Mucosa of descending colon (tissue), 3 donors: ENCODE results near the gene DNASE1. TPM values are rescaled to one million over a fixed set of nuclear protein-coding genes. Genes with fewer than 3 reads are reported as not detected.
A peak's percentile ranks its signal among the peaks of the same experiment; 100 is the strongest.
"Not testable (repeated sequence)": the region's sequence is repeated elsewhere in the genome, so short reads cannot be mapped to it uniquely, and the experiment has no call there.

ENCODE experiments used
- ATAC-seq: fragments of 200-7000 bp; cut with Tn5 transposase; one replicate; pipeline ENCODE4 v1.9.1; 2020; ENCODE audit warnings: mild to moderate bottlenecking, moderate library complexity
- DNase-seq, 3 donors: peaks; one replicate each; pipeline ENCODE4 v3.0.0-alpha.2; 2020
- H3K36me3 ChIP-seq: fragments of 200-600 bp; one replicate; pipeline ENCODE4 v1.8.0; 2021; ENCODE audit warnings: low read depth, mild to moderate bottlenecking
- H3K4me1 ChIP-seq: fragments of 200-600 bp; one replicate; pipeline ENCODE4 v1.8.0; 2021; ENCODE audit warnings: low read depth, mild to moderate bottlenecking
- H3K4me3 ChIP-seq: fragments of 200-600 bp; one replicate; pipeline ENCODE4 v1.8.0; 2021; ENCODE audit warnings: mild to moderate bottlenecking
- H3K9me3 ChIP-seq: fragments of 200-600 bp; one replicate; pipeline ENCODE4 v1.8.0; 2021; ENCODE audit warnings: mild to moderate bottlenecking
- intact Hi-C, 2 donors: fragments of 100-400 bp; cut with DNase I in 1 of 2; cut with micrococcal nuclease in 1 of 2; formaldehyde crosslinking; loops; one replicate each; pipeline versions ENCODE4 v1.11.0 to v1.11.1; 2022; cut with DNase I, micrococcal nuclease
- total RNA-seq, 3 donors: library from RNA; stranded (reverse); fragmentation: NEBNext Ultra II Directional in 2 of 3; extraction: Animal tissue kit (Norgen Biotek cat#: 25700) in 2 of 3; gene quantifications; one replicate each; pipeline versions ENCODE4 v1.2.1 to v1.2.4, GENCODE V29; 2021 to 2023
- TF ChIP-seq, protein P1 (sequence below): fragments of 200-600 bp; IDR thresholded peaks from one replicate; pipeline ENCODE4 v1.8.0; 2022; ENCODE audit warnings: antibody characterized with exemption, mild to moderate bottlenecking
- donor health status: DM: no; HTN: no; CAD: no; lungs with moderate emphysema.
- donor health status: DM: no; HTN: no; CAD: no.
- donor health status: DM: no; HTN: yes; CAD: no.

The DNASE1 gene
- total RNA-seq, 3 donors from 2014 or later: 24.4 to 36.0 (median 27.0) TPM

DNA sequence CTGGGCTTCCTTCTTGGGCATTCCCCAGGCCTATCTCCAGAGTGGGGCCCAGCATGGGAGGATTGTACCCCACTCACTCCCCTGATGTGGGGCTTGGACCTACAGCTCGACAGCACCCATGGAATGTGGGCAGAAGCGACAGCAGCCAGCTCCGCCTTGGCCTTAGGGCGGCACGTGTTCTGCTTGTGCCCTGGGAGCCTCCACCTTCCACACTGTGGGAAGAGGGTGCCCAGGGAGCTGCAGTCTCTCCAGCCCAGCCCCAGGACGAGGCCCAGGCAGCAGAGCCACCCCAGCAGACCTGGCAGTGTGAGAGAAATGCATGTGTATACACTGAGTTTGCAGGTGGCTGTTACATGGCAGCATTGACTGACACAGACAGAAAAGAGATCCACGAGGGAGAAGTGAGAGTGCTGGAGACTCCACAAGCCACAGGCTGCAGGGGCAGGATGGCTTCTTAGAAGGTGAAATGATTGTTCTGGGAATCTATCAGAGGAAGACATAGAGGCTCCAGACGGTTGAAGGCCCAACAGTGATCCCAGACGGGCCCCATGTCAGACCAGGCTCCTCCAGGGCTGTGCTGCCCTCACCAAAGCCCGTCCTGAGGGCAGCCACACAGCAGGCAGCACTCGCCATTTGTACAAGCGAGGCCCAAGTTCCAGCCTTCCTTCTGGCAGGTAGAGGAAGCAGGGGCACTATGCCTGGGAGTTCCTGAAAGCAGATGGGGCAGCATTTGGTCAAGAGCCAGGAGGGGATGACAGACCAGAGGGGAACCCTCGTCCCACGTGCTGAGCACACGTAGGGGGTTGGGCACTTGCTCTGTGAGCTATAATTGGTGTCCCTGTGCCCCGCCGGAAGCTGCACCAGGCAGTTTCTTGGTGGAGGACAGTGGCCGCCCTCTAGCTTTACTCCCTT is 2.8 kb upstream of the DNASE1 start:
- Histone ChIP-seq H3K4me3 (no peak overlapping the region), H3K36me3 (no peaks in the 10 kb centered on the region), H3K9me3 (no peaks in the 10 kb centered on the region), H3K4me1 (peaks cover 14% of the 10 kb centered on the region)
- no peak for ATAC-seq
- TF ChIP-seq, protein P1, sequence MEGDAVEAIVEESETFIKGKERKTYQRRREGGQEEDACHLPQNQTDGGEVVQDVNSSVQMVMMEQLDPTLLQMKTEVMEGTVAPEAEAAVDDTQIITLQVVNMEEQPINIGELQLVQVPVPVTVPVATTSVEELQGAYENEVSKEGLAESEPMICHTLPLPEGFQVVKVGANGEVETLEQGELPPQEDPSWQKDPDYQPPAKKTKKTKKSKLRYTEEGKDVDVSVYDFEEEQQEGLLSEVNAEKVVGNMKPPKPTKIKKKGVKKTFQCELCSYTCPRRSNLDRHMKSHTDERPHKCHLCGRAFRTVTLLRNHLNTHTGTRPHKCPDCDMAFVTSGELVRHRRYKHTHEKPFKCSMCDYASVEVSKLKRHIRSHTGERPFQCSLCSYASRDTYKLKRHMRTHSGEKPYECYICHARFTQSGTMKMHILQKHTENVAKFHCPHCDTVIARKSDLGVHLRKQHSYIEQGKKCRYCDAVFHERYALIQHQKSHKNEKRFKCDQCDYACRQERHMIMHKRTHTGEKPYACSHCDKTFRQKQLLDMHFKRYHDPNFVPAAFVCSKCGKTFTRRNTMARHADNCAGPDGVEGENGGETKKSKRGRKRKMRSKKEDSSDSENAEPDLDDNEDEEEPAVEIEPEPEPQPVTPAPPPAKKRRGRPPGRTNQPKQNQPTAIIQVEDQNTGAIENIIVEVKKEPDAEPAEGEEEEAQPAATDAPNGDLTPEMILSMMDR: no peak
- intact Hi-C loops: no loop called here
- DNase-seq: peak in 2 of 3 donors; percentile 11 to 31

DNA sequence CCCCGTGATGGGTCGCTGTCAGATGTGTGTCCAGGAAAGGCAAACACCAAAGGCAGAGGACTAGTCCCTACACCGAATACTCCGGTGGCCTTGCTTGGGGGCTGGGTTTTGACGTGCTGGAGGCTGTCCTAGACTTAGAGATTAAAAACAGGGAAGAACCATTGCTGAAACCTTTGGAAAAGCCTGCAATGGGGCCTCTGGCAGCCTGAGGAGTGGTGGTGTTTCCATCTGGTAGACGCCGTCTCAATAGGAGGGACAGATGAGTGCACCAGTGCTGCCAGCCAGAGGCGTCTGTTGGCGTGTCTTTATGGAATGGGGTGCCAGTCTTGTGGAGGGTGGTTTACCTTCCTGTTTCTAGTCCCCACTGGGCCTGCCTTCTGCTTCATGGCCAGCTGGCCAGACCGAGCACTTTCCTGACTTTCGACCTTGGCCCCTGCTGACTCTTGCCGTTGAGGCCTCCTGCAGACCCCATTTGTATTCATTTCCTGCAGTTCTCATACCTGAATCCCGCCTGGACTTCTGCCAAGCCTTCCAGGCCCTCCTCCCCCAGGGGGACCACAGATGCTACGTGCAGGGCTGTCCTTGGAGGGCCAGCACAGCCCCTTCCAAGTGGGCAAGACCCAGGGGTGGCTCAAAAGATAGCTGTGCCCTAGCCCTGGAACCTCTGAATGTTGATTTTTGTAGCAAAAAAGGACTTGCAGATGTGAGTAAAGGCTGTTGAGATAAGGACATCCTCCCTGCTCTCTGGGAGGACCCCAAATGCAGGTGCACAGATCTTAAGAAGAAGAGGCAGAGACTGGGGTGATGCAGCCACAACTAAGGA is 1.9 kb upstream of the DNASE1 start:
- intact Hi-C loops: no loop called here
- TF ChIP-seq, protein P1: no peak
- Histone ChIP-seq H3K9me3 (no peaks in the 10 kb centered on the region), H3K4me1 (peaks cover 7% of the 10 kb centered on the region), H3K36me3 (peaks cover 7% of the 10 kb centered on the region), H3K4me3 (no peak overlapping the region)
- DNase-seq: peak in 2 of 3 donors; percentile 28
- no peak for ATAC-seq

DNA sequence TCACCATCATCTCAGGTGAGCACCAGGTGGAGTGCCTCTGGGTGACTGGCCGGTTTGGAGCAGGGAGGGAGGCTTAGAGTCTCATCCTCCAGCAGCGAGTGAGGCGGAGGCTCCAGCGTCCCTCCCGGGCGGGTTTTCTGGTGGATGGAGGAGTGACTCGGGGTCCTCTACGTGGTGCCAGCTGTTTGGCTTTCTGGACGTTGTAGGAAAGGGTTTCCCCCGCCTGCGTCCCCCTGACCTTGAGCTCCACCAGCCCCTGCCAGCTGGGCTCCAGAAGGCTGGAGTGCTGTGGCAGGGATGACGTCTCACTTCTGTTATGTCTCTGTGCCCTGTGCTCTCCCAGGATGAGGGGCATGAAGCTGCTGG is 522 bp downstream of the DNASE1 start:
- no peak overlapping the region for H3K4me3 ChIP-seq
- no peaks in the 10 kb centered on the region for H3K9me3 ChIP-seq
- H3K4me1 ChIP-seq: peaks cover 6% of the 10 kb centered on the region
- intact Hi-C loops: no loop called here
- peak; percentile 17 for ATAC-seq
- H3K36me3 ChIP-seq: peaks cover 12% of the 10 kb centered on the region
- peak; percentile 21 to 55 (median 36) for DNase-seq
- TF ChIP-seq, protein P1: no peak

DNA sequence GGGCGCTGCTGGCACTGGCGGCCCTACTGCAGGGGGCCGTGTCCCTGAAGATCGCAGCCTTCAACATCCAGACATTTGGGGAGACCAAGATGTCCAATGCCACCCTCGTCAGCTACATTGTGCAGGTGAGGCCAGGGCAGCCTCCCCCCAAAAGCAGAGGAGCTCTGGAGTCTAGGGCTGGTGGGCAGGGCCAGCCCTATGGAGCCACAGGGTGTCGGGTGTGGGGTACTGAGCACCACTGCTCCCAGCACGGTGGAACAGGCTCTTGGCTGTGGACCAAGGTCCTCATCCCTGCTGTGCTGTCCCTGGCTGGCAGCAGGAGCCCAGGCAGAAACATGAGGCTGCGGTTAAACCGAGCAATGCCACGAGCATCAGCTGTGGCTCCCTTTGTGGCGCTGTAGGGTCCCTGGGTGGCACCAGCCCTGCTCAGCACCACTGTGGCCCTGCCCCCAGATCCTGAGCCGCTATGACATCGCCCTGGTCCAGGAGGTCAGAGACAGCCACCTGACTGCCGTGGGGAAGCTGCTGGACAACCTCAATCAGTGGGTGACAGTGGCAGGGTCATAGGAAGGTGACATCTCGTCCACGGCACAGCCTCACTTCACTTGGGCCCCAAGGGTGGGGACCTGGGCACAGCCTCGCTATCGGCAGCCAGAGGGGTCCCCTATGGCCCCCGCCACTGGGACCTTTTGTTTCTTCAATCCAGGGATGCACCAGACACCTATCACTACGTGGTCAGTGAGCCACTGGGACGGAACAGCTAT is 1.1 kb downstream of the DNASE1 start:
- DNase-seq (peak in 2 of 3 donors; percentile 31 to 53), ATAC-seq (peak; percentile 2)
- Histone ChIP-seq H3K4me3 (no peak overlapping the region), H3K4me1 (peaks cover 6% of the 10 kb centered on the region), H3K9me3 (no peaks in the 10 kb centered on the region), H3K36me3 (peaks cover 12% of the 10 kb centered on the region)
- TF ChIP-seq, protein P1: no peak
- intact Hi-C loops: no loop called here

DNA sequence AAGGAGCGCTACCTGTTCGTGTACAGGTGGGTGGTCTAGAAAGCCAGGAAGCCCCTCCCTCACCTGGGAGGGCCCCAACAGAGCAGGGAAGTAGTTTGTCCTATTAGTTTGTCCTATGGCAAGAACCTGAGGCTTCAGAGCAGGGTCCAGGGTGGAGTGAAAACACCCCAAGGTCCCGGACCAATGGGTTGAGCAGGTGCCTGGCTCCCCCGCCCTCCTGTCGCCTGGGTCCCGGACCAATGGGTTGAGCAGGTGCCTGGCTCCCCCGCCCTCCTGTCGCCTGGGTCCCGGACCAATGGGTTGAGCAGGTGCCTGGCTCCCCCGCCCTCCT is 1.6 kb downstream of the DNASE1 start:
- H3K4me3 ChIP-seq, intact Hi-C loops, H3K9me3 ChIP-seq, H3K4me1 ChIP-seq: not testable (repeated sequence)
- peaks cover 12% of the 10 kb centered on the region for H3K36me3 ChIP-seq
- ATAC-seq (peak; percentile 60), DNase-seq (peak in 2 of 3 donors; percentile 29 to 52)
